Activated T-cell treated with anti-CD3 and anti-CD28 coated beads for 1 hour (primary cell): Measurements from ENCODE around the gene MBOAT7.
A peak's percentile ranks its signal among the peaks of the same experiment; 100 is the strongest.
"Not testable (repeated sequence)": the region's sequence is repeated elsewhere in the genome, so short reads cannot be mapped to it uniquely, and the experiment has no call there.

Experiments
- DNase-seq: peaks from one replicate; pipeline ENCODE4 v3.0.0-alpha.2; 2020; ENCODE audit warnings: low read depth

Gene MBOAT7

DNA sequence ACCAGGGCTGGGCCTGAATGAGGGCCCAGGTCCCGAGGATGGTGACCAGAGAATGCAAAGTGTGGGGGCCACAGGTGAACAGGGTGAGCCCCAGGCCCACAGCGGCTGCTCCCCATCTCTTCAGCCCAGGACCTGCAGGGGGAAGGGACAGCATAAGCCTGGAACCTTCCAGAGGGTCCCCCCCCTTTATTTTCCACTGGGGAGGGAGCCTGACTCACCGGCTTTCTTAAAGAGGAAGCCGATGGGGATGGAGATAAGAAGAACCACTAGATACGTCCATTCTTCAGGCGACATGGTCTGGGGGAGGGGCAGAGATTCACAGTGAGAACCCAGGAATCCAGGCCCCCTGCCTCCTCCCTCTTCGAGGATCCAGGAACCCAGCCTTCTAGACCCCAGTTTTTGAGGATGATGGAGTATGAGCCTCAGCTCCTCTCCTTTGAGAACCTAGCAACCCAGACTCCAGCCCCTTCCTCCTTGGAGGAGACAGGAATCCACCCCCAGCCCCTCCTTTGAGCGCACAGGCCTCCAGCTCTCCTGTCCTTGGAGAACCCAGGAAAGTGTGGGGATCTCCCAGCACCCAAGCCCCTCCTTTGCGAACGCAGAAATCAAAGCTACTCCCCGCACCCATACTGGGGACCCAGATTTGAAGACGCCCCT, 1.0 kb downstream of the MBOAT7 start:
- peak; percentile 46 for DNase-seq

DNA sequence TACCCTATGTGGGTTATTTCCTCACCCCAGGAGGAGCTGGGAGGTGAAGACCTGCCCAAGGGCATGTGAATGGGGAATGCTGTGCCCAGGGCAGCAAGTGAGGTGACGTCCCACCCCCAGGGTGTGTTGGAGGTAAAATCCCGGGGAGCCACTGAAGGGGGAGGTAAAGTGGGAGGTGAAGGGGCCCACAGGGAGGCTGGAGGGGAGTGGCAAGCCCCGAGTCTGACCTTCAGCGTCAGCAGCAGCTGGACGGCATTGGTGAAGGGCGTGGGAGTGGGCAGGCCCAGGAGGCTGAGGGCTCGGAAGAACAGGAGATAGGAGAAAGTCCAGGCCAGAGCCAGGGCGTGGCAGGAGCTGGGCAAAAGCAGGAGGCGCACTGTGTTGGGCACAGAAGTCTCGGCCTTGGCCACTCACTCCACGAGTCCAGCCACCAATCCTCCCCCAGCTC, 2.4 kb downstream of the MBOAT7 start:
- no peak for DNase-seq

DNA sequence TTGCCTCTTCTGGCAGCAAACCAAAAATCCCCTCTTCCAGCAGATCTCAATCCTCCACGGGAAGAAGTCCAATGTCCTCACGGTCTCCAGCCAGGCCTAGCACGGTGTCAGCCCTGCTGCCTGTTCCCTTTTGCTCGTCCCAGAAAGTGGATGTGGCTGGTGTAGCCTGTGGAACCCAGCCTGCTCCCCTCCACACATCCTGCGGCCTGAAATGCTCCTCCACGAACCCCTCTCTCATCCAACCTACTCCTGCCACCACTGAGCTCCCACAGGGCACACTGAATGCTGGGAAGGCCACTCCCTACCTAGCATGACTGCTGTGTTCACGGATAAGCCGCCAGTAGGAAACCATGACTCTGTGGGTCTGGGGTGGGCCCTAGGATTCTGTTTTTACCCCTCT, 3.0 kb downstream of the MBOAT7 start:
- no peak for DNase-seq

DNA sequence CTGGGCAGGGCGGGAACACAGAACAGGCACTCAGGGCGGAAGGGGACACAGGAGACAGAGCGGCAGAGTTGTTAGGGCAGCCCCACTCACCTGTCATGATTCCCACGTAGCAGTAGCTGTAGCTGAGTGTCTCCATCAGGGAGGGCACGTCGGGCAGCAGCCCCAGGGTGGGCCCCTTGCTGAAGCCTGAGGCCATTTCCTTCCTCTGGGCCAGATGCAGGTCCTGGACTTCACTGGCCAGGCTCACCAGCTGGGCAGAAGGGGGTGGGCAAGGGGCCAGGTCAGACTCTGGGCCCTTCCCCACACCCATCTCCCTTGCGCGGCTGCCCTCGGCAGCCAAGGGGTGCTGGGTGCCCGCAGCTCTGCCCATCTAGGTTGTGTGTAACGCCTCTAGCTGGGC, 5.9 kb downstream of the MBOAT7 start:
- no peak for DNase-seq

DNA sequence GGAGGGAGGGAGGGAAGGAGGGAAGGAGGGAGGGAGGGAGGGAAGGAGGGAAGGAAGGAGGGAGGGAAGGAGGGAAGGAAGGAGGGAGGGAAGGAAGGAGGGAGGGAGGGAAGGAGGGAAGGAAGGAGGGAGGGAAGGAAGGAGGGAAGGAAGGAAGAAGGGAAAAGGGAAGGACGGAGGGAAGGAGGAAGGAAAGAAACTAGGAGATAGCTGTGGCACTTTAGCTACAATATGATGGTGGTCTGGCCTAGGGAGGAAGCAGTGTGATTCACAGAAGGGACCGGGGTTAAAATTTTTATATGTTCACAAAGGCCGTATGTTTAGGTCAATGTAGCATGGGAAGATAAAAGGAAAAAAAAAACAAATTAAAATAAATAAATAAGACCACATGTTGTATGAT, 7.5 kb downstream of the MBOAT7 start:
- not testable (repeated sequence) for DNase-seq

DNA sequence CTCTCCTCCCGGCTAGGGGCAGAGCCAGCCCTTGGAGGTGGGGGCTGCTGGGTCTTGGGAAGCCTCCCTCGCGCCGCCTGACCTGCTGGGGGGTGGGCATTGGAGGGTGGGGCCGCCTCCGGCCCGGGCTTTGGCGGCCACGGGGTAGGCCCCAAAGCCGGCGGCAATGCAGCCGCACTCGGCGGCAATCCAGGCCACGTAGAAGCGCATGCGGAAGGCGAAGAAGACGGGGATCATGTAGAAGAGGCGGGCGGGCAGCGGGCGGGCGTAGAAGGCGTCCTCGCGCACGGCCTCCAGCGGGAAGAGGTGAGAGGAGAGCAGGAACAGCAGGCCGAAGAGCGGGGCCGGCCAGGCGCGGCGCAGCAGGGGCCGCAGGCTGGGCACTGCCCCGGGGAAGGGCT, 8.7 kb downstream of the MBOAT7 start:
- DNase-seq = no peak

DNA sequence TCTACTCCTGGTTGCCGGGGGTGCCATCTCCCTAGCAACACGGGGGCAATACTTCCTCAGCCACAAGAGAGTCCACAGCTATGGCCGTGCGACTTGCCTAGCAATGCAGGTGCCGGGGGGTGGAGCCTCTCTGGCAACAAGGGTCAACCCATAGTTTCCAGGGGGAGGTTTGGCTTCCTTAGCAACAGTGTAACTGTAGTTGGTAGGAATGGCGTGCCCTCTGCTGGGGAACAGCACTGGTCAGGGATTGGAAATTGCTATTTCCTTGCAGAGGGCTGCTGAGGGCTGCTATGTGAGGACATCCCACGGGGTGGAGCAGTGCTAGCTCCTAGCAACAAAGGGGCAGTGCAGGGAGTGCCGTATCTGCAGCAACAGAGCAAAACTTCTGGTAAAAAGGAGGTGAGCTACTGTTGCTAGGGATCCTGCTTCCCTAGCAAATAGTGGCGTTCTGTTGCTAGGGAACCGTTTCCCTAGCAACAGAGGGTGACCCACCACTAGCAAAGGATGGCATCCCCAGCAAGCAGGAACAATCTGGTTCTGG, 9.4 kb downstream of the MBOAT7 start:
- DNase-seq = no peak

DNA sequence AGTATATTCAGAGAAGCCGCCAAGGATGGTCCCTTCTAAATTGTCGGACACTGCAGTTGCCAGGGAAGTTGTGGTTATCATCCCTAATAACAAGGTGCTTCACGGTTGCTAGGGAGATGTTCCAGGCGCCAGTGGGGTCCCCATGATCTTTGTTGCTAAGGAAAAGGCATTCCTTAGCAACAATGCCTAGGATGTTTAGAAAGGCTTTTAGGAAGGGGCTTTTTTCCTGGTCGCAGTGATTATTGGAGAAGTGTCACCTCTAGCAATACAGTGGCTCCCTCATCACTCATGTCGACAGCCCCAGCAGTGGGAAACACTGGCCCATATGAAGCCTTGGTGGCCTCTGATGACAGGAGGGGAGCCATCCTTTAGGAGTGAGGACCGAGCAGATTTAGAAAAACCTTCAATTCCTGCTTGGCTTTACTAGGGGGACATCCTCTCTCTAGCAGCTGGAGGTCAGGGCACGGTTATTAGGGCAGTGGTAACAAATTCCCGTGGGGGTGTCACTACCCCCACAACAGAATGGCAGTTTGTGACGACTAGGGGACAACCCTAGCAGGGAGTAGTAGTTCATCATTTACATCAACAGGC, 10.0 kb downstream of the MBOAT7 start:
- DNase-seq = no peak

DNA sequence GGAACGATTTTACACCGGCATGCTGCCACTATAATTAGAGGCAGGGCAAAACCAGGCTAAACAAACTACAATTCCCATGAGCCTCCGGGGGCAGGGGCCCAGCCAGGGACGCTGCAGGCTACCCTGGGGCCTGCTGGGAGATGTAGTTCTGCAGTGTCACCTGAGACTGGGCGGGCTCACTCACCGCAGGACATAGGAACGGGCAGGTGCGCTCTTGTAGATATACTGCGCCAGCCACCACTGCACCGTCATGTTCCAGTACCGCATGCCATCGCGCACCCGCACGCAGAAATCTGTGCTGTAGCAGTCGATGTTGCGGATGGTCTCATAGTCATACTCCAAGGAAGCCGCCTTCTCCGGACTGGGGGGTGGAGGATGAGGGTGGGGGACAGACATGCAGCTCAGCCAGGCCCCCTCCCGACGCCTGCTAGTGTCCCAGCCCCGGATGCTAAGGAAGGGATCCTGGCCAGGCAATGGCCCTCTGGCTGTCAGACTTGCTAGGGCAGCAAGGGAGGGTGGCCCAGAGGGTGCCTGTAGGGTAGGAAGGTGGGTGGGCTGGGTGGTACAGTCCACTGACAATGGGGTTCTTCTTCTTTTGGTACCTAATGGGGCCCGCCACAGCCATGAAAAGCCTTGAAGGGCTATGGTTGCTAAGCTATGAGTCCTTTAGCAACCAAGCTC, 10.7 kb downstream of the MBOAT7 start:
- DNase-seq = no peak

DNA sequence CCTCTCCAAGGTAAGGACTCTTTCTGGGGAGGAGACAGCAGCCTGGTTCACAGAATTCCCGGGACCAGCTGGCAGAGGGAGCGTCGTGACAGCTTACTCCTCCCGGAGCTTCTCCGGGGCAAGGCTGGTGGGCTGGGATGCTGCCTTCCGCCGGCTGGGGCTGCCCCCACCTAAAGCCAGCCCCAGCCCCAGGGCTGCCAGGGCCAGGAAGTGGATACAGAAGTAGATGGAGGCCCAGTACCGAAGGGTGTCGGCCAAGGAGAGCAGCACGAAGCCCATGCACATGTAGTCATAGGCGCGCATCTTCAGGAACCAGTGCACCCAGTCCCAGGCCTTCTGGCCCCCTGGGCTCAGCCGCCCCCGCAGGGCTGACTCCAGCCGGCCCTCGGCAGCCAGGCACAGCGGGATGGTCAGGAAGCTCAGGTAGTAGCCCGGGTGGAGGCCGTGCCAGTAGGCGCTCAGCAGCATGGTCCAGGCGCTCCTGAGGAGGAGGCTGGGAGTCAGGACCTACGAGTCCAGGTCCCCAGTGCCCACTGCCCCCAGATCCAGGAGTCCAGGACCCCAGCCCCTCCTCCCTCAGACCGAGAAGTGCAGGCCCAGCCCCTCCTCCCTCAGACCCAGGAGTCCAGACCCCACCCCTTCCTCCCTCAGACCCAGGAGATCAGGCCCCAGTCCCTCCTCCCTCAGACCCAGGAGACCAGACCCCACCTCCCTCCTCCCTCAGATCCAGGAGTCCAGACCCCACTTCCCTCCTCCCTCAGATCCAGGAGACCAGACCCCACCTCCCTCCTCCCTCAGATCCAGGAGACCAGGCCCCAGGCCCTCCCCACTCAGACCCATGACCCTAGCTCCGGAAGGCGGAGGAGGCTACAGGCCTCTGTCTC, 15.2 kb downstream of the MBOAT7 start:
- DNase-seq = no peak

DNA sequence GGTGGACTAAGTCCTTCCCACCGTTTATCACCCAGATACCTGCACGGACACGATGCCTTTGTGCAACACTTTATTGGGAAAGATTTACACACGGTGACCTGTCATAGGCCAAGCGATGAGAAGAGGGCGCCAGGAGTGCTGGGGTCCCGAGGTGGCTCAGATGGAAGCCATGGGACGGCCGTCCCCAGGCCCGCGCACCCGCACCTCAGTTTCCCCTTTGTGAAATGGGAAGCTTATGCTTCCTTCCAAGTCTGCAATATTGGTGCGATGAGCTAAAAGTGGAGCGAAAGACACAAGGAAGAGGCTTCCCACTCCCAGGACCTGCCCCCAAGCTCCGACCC, 16.1 kb downstream of the MBOAT7 start:
- no peak for DNase-seq

DNA sequence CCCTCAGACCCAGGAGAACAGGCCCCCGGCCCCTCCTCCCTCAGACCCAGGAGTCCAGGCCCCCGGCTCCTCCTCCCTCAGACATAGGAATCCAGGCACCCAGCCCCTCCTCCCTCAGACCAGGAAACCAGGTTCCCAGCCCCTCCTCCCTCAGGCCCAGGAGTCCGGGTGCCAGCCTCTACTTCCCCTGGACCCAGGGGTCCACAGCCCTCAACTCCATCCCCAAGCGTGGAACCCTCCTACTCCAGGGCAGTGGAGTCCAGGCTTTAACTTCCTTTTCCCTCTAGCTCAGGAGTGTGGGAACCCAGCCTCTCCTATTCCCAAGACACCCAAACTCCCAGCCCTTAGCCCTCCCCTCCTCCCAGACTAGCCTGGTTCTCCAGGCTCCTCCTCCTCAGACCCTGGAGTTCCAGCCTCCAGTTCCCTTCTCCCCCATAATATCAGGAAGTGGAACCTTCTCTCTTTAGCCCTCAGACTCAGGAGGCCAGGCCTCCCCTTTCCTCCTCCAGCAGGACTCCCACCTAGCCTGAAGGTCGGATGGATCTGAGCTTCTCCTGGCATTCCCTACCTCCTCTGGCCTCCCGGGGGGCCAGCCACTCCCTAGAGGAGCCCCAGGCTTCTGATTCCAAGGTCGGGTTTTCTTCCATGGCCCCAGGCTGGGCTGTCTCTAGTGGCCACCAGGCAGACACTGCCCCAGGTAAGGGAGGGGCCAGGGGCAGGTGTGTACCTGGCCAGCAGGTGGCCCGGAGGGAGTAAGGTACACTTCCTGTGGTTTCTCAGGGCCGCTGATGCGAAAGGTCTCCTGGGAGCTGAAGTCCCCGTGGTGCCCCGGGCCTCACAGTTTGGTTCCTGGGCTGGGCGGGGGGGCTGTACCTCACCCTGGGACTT, 16.7 kb downstream of the MBOAT7 start, which contains the start of gene TMC4:
Gene TMC4, minus strand, starts transcription at position 690 of the 888 bp plus-strand sequence. Its CDS starts 43 bp downstream, at position 647.
- DNase-seq = no peak

DNA sequence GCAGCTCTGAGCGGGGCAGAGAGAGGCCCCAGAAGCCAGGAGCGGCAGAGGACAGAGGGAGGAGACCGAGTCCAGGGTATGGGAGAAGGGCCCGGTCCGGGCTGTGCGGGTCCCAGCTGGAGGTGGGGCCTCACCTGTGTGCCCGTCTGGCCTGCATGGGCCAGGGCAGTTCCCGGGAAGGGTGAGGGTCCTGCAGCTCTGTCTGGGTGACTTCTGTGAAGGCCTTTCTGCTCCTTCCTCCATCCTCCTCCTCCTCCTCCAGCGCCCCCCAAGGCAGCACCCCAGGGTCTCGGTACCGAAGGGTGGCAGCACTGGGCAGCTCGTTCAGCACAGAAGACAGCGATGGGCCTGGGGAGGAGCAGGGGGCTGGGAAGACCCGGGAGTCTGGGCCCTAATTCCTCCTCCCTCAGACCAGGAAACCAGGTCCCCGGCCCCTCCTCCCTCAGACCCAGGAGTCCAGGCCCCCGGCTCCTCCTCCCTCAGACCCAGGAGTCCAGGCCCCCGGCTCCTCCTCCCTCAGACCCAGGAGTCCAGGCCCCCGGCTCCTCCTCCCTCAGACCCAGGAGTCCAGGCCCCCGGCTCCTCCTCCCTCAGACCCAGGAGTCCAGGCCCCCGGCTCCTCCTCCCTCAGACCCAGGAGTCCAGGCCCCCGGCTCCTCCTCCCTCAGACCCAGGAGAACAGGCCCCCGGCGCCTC, 17.5 kb downstream of the MBOAT7 start:
- DNase-seq = not testable (repeated sequence)

DNA sequence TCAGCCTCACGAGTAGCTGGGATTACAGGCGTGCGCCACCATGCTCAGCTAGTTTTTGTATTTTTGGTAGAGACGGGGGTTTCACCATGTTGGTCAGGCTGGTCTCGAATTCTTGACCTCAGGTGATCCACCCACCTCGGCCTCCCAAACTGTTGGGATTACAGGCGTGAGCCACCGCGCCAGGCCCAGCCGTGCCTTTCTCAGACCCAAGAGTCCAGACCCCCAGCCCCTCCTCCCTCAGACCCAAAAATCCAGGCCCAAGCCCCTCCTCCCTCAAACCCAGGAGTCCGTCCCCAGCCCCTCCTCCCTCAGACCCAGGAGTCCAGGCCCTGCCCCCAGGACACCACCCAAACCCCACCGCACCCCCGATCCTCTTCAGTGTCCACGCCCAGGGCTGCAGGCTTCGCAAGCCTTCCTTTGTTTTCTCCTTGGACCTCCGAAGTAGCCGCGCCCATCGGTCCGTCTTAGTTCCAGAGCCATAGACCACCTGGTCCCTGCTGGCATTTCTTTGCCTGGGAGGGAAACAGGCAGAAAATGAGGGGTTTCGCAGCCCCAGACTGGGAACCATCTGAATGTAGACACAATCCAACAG, 20.1 kb downstream of the MBOAT7 start:
- no peak for DNase-seq

DNA sequence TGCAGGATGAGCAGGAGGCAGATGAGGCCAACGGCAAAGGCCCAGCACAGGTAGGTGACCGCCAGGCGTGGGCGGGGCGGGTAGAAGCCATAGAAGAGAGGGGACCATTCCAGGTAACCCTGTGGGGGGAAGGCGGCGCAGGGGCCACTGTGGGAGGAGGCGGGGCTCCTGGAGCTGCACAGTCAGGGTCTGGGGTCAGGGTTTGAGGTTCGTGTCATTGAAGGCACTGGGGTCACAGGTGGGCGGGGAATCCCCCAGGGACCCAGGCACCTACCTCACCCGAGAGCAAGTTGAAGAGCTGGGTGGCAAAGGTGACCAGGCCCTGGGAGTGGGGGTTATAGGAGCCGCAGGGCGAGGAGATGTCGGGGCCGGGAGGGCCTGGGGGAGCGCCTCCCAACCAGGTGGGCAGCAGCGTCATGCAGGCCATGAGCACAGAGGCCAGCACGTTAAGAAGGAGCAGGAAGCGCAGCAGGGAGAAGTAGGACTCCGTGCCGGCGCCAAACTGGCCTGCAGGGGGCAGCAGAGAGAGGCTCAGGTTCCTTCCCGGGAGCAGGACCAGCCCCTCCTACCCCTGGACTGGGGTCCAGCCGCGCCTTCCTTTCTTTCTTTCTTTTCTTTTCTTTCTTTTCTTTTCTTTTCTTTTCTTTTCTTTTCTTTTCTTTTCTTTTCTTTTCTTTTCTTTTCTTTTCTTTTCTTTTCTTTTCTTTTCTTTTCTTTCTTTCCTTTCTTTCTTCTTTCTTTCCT, 21.0 kb downstream of the MBOAT7 start:
- peak; percentile 91 for DNase-seq

DNA sequence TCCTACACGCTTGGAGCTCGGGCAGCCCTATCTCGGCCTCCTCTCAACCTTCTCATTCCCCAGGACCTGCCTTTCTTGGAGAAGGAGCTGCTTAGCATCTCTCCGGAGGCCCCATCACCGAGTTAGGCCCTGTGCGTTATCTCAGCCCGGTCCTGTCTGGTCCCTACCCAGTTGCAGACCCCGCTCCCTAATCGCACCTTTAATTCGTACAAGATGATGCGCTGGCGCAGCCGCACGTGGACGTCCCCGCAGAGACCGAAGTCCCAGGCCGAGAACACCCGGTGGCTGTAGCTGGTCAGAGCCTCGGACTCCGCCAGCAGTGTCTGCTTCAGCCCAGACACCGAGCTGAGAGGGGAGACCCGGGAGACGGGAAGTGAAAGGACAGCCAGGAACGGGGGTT, 24.2 kb downstream of the MBOAT7 start:
- DNase-seq = no peak

DNA sequence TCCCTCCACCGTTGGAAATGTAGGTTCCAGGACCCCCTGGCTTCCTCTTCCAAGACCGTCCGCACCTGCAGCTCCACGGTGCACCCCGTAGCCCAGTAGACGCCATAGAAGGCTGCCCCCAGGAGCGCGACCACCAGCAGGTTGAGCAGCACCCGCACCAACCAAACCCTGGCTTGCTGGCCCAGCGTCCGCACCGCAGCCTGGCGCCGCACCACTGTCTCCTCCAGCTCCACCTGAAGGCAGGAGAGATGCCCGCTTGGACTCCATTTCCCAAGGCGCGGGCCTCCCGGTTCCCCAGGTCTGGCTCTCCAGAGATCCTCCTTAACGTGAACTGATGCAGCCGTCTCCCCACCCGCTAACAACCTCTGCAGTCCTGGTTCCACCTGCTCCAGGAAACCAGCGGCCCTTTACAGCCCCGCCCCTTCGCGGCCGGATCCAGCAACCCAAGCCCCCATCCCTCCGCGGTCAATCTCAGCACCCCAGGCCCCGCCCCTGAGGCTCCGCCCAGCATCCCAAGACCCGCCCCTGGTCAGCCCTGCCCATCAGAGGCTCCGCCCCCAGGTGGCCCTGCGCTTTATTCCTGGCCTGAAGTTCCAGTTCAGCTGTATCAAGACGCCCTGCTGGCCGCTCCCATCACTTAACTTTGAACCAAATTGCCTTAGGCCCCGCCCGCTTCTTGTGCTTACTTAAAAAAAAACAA, 24.9 kb downstream of the MBOAT7 start:
- DNase-seq = peak; percentile 42

DNA sequence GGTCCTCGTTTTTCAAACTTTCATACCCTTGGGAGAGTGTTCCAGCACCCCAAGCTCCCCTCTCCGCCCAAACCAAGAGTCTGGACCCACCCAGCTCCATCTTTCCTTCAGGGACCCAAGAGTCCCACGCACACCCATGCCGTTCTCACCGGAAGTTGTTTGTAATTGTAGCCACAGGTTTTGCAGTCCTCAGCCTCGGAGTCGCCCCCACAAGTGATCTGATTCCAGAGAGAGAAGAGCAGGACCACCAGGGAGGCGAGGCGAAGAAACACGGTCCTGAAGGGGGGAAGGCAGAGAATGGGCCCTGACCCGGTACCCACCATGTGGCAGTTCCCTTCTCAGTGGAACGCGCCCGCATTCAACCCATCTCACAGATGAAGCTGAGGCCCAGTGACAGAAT, 26.5 kb downstream of the MBOAT7 start:
- DNase-seq = no peak
